ENCODE data around the gene KRT84.

The KRT84 gene

GRCh38 chr12:52337054-52337453 lies 48.4 kb downstream of the KRT84 start:
- Histone ChIP-seq H2BK15ac (ENCODE audit: low read depth, poor library complexity, severe bottlenecking) (no peak overlapping the region), H4K8ac (ENCODE audit: low read length) (no peak overlapping the region), H3K14ac (ENCODE audit: low read length in 2 of 2) (no peak overlapping the region), H3K36me3 (ENCODE audit: control insufficient read depth in 1 of 2, insufficient read depth in 2 of 2, low read depth in 1 of 2, low read length in 2 of 2) (no peaks in the 10 kb centered on the region), H3K27me3 (ENCODE audit: control insufficient read depth in 1 of 2, insufficient read depth in 1 of 2, low read length in 2 of 2) (peaks cover 50 to 61% of the 10 kb centered on the region in 2 experiments), H3K4me1 (ENCODE audit: control insufficient read depth, insufficient read depth, low read depth, low read length) (no peaks in the 10 kb centered on the region), H3K4ac (ENCODE audit: low read depth in 1 of 2, low read length in 2 of 2) (no peak overlapping the region), H4K91ac (ENCODE audit: low read length) (no peak overlapping the region), H3K79me1 (replicated peaks; ENCODE audit: low read length, poor library complexity, severe bottlenecking) (no peaks in the 10 kb centered on the region), H3K18ac (ENCODE audit: low read depth in 1 of 2, low read length in 2 of 2) (no peak overlapping the region), H2BK12ac (ENCODE audit: low read length in 2 of 2) (no peak overlapping the region), H2AFZ (ENCODE audit: low read depth, low read length) (no peak overlapping the region), H2BK5ac (ENCODE audit: low read depth, low read length, poor library complexity, severe bottlenecking) (no peak overlapping the region), H2AK5ac (ENCODE audit: low read length, severe bottlenecking) (no peak overlapping the region), H2BK120ac (ENCODE audit: low read depth, low read length) (no peak overlapping the region), H3K23ac (ENCODE audit: low read length in 2 of 2) (no peak overlapping the region), H3K9me3 (ENCODE audit: control insufficient read depth, low read length) (peaks cover 13% of the 10 kb centered on the region), H3K4me2 (ENCODE audit: low read length, poor library complexity, severe bottlenecking) (no peak overlapping the region), H3K27ac (ENCODE audit: low read length, poor library complexity, severe bottlenecking) (no peak overlapping the region), H3K4me3 (ENCODE audit: insufficient read depth in 1 of 2, low read depth in 1 of 2, low read length in 2 of 2) (no peak overlapping the region), H3K9ac (ENCODE audit: low read length) (no peak overlapping the region)
- WGBS: no CpG with 5 or more reads among the region's 1 CpG
- DNase-seq: no peak

GRCh38 chr12:52336641-52337040 lies 48.8 kb downstream of the KRT84 start:
- Histone ChIP-seq H3K27ac (ENCODE audit: low read length, poor library complexity, severe bottlenecking) (no peak overlapping the region), H2BK15ac (ENCODE audit: low read depth, poor library complexity, severe bottlenecking) (no peak overlapping the region), H2AK5ac (ENCODE audit: low read length, severe bottlenecking) (no peak overlapping the region), H2BK5ac (ENCODE audit: low read depth, low read length, poor library complexity, severe bottlenecking) (no peak overlapping the region), H3K18ac (ENCODE audit: low read depth in 1 of 2, low read length in 2 of 2) (no peak overlapping the region), H4K8ac (ENCODE audit: low read length) (no peak overlapping the region), H3K27me3 (ENCODE audit: control insufficient read depth in 1 of 2, insufficient read depth in 1 of 2, low read length in 2 of 2) (peaks cover 50 to 61% of the 10 kb centered on the region in 2 experiments), H3K4me1 (ENCODE audit: control insufficient read depth, insufficient read depth, low read depth, low read length) (no peaks in the 10 kb centered on the region), H4K91ac (ENCODE audit: low read length) (no peak overlapping the region), H3K36me3 (ENCODE audit: control insufficient read depth in 1 of 2, insufficient read depth in 2 of 2, low read depth in 1 of 2, low read length in 2 of 2) (no peaks in the 10 kb centered on the region), H3K4me2 (ENCODE audit: low read length, poor library complexity, severe bottlenecking) (no peak overlapping the region), H3K79me1 (replicated peaks; ENCODE audit: low read length, poor library complexity, severe bottlenecking) (no peaks in the 10 kb centered on the region), H3K9me3 (ENCODE audit: control insufficient read depth, low read length) (peaks cover 13% of the 10 kb centered on the region), H3K4ac (ENCODE audit: low read depth in 1 of 2, low read length in 2 of 2) (no peak overlapping the region), H2BK12ac (ENCODE audit: low read length in 2 of 2) (no peak overlapping the region), H2AFZ (ENCODE audit: low read depth, low read length) (no peak overlapping the region), H3K9ac (ENCODE audit: low read length) (no peak overlapping the region), H3K23ac (ENCODE audit: low read length in 2 of 2) (no peak overlapping the region), H2BK120ac (ENCODE audit: low read depth, low read length) (no peak overlapping the region), H3K14ac (ENCODE audit: low read length in 2 of 2) (no peak overlapping the region), H3K4me3 (ENCODE audit: insufficient read depth in 1 of 2, low read depth in 1 of 2, low read length in 2 of 2) (no peak overlapping the region)
- DNase-seq: no peak
- no CpG with 5 or more reads among the region's 2 CpGs for WGBS

- Histone ChIP-seq H2BK120ac (ENCODE audit: low read depth, low read length) (no peak overlapping the region), H4K91ac (ENCODE audit: low read length) (no peak overlapping the region), H2BK5ac (ENCODE audit: low read depth, low read length, poor library complexity, severe bottlenecking) (no peak overlapping the region), H3K4me3 (ENCODE audit: insufficient read depth in 1 of 2, low read depth in 1 of 2, low read length in 2 of 2) (no peak overlapping the region), H3K23ac (ENCODE audit: low read length in 2 of 2) (no peak overlapping the region), H3K4me2 (ENCODE audit: low read length, poor library complexity, severe bottlenecking) (no peak overlapping the region), H3K27me3 (ENCODE audit: control insufficient read depth in 1 of 2, insufficient read depth in 1 of 2, low read length in 2 of 2) (peaks cover 49 to 61% of the 10 kb centered on the region in 2 experiments), H3K9me3 (ENCODE audit: control insufficient read depth, low read length) (peaks cover 13% of the 10 kb centered on the region), H2BK12ac (ENCODE audit: low read length in 2 of 2) (no peak overlapping the region), H3K4ac (ENCODE audit: low read depth in 1 of 2, low read length in 2 of 2) (no peak overlapping the region), H3K4me1 (ENCODE audit: control insufficient read depth, insufficient read depth, low read depth, low read length) (no peaks in the 10 kb centered on the region), H3K27ac (ENCODE audit: low read length, poor library complexity, severe bottlenecking) (no peak overlapping the region), H2AK5ac (ENCODE audit: low read length, severe bottlenecking) (no peak overlapping the region), H4K8ac (ENCODE audit: low read length) (no peak overlapping the region), H3K18ac (ENCODE audit: low read depth in 1 of 2, low read length in 2 of 2) (no peak overlapping the region), H3K79me1 (replicated peaks; ENCODE audit: low read length, poor library complexity, severe bottlenecking) (no peaks in the 10 kb centered on the region), H3K36me3 (ENCODE audit: control insufficient read depth in 1 of 2, insufficient read depth in 2 of 2, low read depth in 1 of 2, low read length in 2 of 2) (no peaks in the 10 kb centered on the region), H2BK15ac (ENCODE audit: low read depth, poor library complexity, severe bottlenecking) (no peak overlapping the region), H2AFZ (ENCODE audit: low read depth, low read length) (no peak overlapping the region), H3K14ac (ENCODE audit: low read length in 2 of 2) (no peak overlapping the region), H3K9ac (ENCODE audit: low read length) (no peak overlapping the region)
- no peak for DNase-seq
- WGBS: 91% methylated on average over 2 of the region's 4 CpGs
Observed at GRCh38 chr12:52335598-52336262, 49.7 kb downstream of the KRT84 start.

- peaks cover 39 to 61% of the 10 kb centered on the region in 2 experiments for H3K27me3 ChIP-seq (ENCODE audit: control insufficient read depth in 1 of 2, insufficient read depth in 1 of 2, low read length in 2 of 2)
- no peak overlapping the region for H2BK5ac ChIP-seq (ENCODE audit: low read depth, low read length, poor library complexity, severe bottlenecking)
- no peak overlapping the region for H2BK15ac ChIP-seq (ENCODE audit: low read depth, poor library complexity, severe bottlenecking)
- no peak overlapping the region for H2AFZ ChIP-seq (ENCODE audit: low read depth, low read length)
- no peak overlapping the region for H3K4ac ChIP-seq (ENCODE audit: low read depth in 1 of 2, low read length in 2 of 2)
- H3K27ac ChIP-seq (ENCODE audit: low read length, poor library complexity, severe bottlenecking): no peak overlapping the region
- H3K4me1 ChIP-seq (ENCODE audit: control insufficient read depth, insufficient read depth, low read depth, low read length): no peaks in the 10 kb centered on the region
- no peak overlapping the region for H3K14ac ChIP-seq (ENCODE audit: low read length in 2 of 2)
- no peak overlapping the region for H4K8ac ChIP-seq (ENCODE audit: low read length)
- no peak overlapping the region for H2BK12ac ChIP-seq (ENCODE audit: low read length in 2 of 2)
- no peak overlapping the region for H2BK120ac ChIP-seq (ENCODE audit: low read depth, low read length)
- no peak overlapping the region for H3K23ac ChIP-seq (ENCODE audit: low read length in 2 of 2)
- peaks cover 13% of the 10 kb centered on the region for H3K9me3 ChIP-seq (ENCODE audit: control insufficient read depth, low read length)
- H3K36me3 ChIP-seq (ENCODE audit: control insufficient read depth in 1 of 2, insufficient read depth in 2 of 2, low read depth in 1 of 2, low read length in 2 of 2): no peaks in the 10 kb centered on the region
- no peak overlapping the region for H3K9ac ChIP-seq (ENCODE audit: low read length)
- DNase-seq: no peak
- H3K18ac ChIP-seq (ENCODE audit: low read depth in 1 of 2, low read length in 2 of 2): no peak overlapping the region
- no peak overlapping the region for H3K4me2 ChIP-seq (ENCODE audit: low read length, poor library complexity, severe bottlenecking)
- H3K79me1 ChIP-seq (replicated peaks; ENCODE audit: low read length, poor library complexity, severe bottlenecking): no peaks in the 10 kb centered on the region
- WGBS: 90% methylated on average over 2 of the region's 3 CpGs
- H3K4me3 ChIP-seq (ENCODE audit: insufficient read depth in 1 of 2, low read depth in 1 of 2, low read length in 2 of 2): no peak overlapping the region
- H4K91ac ChIP-seq (ENCODE audit: low read length): no peak overlapping the region
- no peak overlapping the region for H2AK5ac ChIP-seq (ENCODE audit: low read length, severe bottlenecking)
Observed at GRCh38 chr12:52334185-52334584, 51.3 kb downstream of the KRT84 start.
